Epithelial cell of proximal tubule (primary cell): Measurements from ENCODE around the gene COL4A6. TPM values are rescaled to one million over a fixed set of nuclear protein-coding genes. Genes with fewer than 3 reads are reported as not detected.
A peak's percentile ranks its signal among the peaks of the same experiment; 100 is the strongest.

Experiments
- DNase-seq: peaks from one replicate; pipeline ENCODE4 v3.0.0-alpha.2; 2011; ENCODE audit warnings: low read depth
- H3K4me3 ChIP-seq: 2 replicates; pipeline ENCODE4 v1.5.1; 2011; ENCODE audit warnings: low read depth, mild to moderate bottlenecking, low read length
- CTCF ChIP-seq: conservative IDR thresholded peaks from 2 replicates; pipeline ENCODE4 v1.5.1; 2012; ENCODE audit warnings: low read depth, mild to moderate bottlenecking, low read length
- total RNA-seq: library from RNA; depleted of rRNA; stranded (reverse); fragments of >200 nt; gene quantifications from 2 replicates; pipeline ENCODE4 v1.2.3, GENCODE V29; 2015

The COL4A6 gene
- total RNA-seq, 1 donor from 2014 or later = 2.0 TPM

GRCh38 chrX:108162265-108162664, 276.0 kb downstream of the COL4A6 start:
- no peak for DNase-seq
- TF ChIP-seq CTCF = no peak
- H3K4me3 ChIP-seq = no peak overlapping the region

GRCh38 chrX:108160309-108160708, 277.9 kb downstream of the COL4A6 start:
- no peak for DNase-seq
- no peak for TF ChIP-seq CTCF
- H3K4me3 ChIP-seq = no peak overlapping the region

GRCh38 chrX:108159028-108159670, 279.1 kb downstream of the COL4A6 start:
- H3K4me3 ChIP-seq = no peak overlapping the region
- peak; percentile 6 for DNase-seq
- no peak for TF ChIP-seq CTCF

GRCh38 chrX:108157628-108158027, 280.6 kb downstream of the COL4A6 start:
- H3K4me3 ChIP-seq = no peak overlapping the region
- no peak for TF ChIP-seq CTCF
- DNase-seq = no peak

- H3K4me3 ChIP-seq = no peak overlapping the region
- no peak for TF ChIP-seq CTCF
- DNase-seq = no peak
Measured at GRCh38 chrX:108156934-108157466, 281.2 kb downstream of the COL4A6 start.

- TF ChIP-seq CTCF = no peak
- no peak overlapping the region for H3K4me3 ChIP-seq
Measured at GRCh38 chrX:108156082-108156481, 282.1 kb downstream of the COL4A6 start.

GRCh38 chrX:108148524-108148923, 289.7 kb downstream of the COL4A6 start:
- no peak for TF ChIP-seq CTCF
- no peak for DNase-seq

More at GRCh38 chrX:108156082-108156481, 282.1 kb downstream of the COL4A6 start:
- DNase-seq = no peak

More at GRCh38 chrX:108148524-108148923, 289.7 kb downstream of the COL4A6 start:
- no peak overlapping the region for H3K4me3 ChIP-seq
